ENCODE data around the gene D2HGDH.

GRCh38 chr2:241772063-241772499, 37.7 kb downstream of the D2HGDH start:
- TF ChIP-seq CTCF (IDR thresholded peaks at IDR 0.05) (no peak), POLR2A (IDR thresholded peaks at IDR 0.05) (no peak)

Measured in uterus (tissue), 2 donors.